EL (cell line): ENCODE results near the gene ZNF665.
"Not testable (repeated sequence)": the region's sequence is repeated elsewhere in the genome, so short reads cannot be mapped to it uniquely, and the experiment has no call there.

ENCODE experiments used
- DNase-seq: peaks from one replicate; pipeline ENCODE4 v3.0.0-alpha.2; 2016

The ZNF665 gene

GRCh38 chr19:53192771-53193534 lies at the start of gene ZNF665:
Gene ZNF665, minus strand, starts transcription at chr19:53193358. Its CDS starts 10,460 bp downstream, at chr19:53182898.
- DNase-seq = peak; percentile 88

GRCh38 chr19:53237114-53237777 lies 44.1 kb upstream of the ZNF665 start:
- no peak for DNase-seq

GRCh38 chr19:53224606-53225005 lies 31.4 kb upstream of the ZNF665 start:
- no peak for DNase-seq

- DNase-seq = not testable (repeated sequence)
Observed at GRCh38 chr19:53222716-53223115, 29.6 kb upstream of the ZNF665 start.

- no peak for DNase-seq
Observed at GRCh38 chr19:53212703-53213320, 19.7 kb upstream of the ZNF665 start.

GRCh38 chr19:53211554-53211953 lies 18.4 kb upstream of the ZNF665 start:
- DNase-seq = not testable (repeated sequence)

- peak; percentile 91 for DNase-seq
Observed at GRCh38 chr19:53196777-53197396, 3.7 kb upstream of the ZNF665 start.

GRCh38 chr19:53195265-53195903 lies 2.2 kb upstream of the ZNF665 start:
- DNase-seq = peak; percentile 79

GRCh38 chr19:53193535-53194222 lies 521 bp upstream of the ZNF665 start:
- DNase-seq = no peak

- no peak for DNase-seq
Observed at GRCh38 chr19:53190253-53190652, 2.9 kb downstream of the ZNF665 start.

GRCh38 chr19:53189691-53190198 lies 3.4 kb downstream of the ZNF665 start:
- not testable (repeated sequence) for DNase-seq

GRCh38 chr19:53185155-53185882 lies 7.8 kb downstream of the ZNF665 start:
- not testable (repeated sequence) for DNase-seq

- DNase-seq = peak; percentile 91
Observed at GRCh38 chr19:53183146-53183764, 9.9 kb downstream of the ZNF665 start.

GRCh38 chr19:53182202-53182601 lies 11.0 kb downstream of the ZNF665 start:
- peak; percentile 86 for DNase-seq

- DNase-seq = no peak
Observed at GRCh38 chr19:53177986-53178385, 15.2 kb downstream of the ZNF665 start.

- DNase-seq = peak; percentile 37
Observed at GRCh38 chr19:53172889-53173288, 20.3 kb downstream of the ZNF665 start.

GRCh38 chr19:53165691-53166091 lies 27.5 kb downstream of the ZNF665 start:
- DNase-seq = no peak

- no peak for DNase-seq
Observed at GRCh38 chr19:53161123-53161522, 32.0 kb downstream of the ZNF665 start.

GRCh38 chr19:53160350-53160749 lies 32.8 kb downstream of the ZNF665 start:
- no peak for DNase-seq

- peak; percentile 63 for DNase-seq
Observed at GRCh38 chr19:53158119-53158656, 35.0 kb downstream of the ZNF665 start.
